M059J (cell line): ENCODE data around the gene ENAH. TPM values are rescaled to one million over a fixed set of nuclear protein-coding genes. Genes with fewer than 3 reads are reported as not detected.
A peak's percentile ranks its signal among the peaks of the same experiment; 100 is the strongest.
"Not testable (repeated sequence)": the region's sequence is repeated elsewhere in the genome, so short reads cannot be mapped to it uniquely, and the experiment has no call there.

Experiments used
- DNase-seq: peaks from one replicate; pipeline ENCODE4 v3.0.0-alpha.2; 2012; ENCODE audit warnings: low read depth
- total RNA-seq: library from RNA; depleted of rRNA; stranded (reverse); fragments of >200 nt; shearing (Covaris generic); gene quantifications from 2 replicates; pipeline ENCODE4 v1.2.3, GENCODE V29; 2014

The ENAH gene
- total RNA-seq, 1 experiment from 2014 or later = 69.5 TPM

DNA sequence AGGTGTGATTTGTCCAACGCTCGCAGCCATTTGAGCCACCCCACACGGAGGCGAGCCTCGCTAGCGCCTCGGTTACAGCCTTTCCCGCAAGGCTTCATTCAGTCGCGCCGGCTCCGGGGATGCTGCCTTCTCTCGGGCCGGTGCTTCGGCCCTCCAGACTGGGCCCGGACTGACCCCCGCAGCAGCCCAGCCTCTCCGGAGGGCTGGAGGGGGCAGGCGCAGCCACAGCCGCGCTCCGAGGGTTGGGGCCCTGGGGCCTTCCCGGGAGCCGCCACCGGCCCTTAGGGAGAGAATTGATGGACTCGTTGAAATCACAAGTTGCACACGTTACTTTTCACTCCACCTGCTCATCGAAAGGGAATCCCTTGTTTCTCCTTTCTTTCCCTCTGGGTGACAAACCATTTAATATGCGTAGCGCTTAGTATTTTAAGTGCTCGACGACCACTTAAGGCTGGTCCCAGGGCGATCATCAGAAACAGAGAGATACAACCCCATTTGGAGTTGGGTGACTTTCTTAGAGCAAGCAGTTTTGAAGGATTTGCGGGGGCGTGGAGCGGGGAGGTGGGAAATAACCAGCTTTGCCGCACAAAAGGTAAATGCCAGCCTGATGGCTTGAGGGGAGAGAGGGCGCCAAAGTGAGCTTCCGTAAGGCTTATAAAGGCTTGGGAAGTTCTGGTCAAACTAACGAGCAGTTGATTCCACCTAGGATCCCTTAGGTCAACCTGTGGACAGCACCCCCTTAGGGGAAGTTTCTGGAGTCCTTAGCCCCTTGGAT is 24.6 kb upstream of the ENAH start:
- DNase-seq = no peak

DNA sequence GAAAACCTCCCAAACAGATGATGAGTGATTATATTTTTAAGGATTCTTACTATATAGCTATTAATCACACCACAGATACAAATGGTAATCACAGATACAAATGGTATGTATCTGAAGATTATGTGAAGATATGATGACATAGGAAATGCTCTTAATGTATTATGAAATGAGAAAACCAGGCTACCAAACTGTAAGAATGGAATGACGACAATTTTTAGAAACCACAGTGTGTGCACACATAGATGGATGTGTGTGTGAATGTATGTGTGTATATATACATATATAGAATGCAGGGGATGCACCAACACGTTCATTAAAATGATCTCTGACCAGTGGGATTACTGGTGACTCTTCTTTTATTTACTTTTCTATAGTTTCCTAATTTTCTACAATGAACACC is 21.5 kb upstream of the ENAH start:
- DNase-seq = no peak

DNA sequence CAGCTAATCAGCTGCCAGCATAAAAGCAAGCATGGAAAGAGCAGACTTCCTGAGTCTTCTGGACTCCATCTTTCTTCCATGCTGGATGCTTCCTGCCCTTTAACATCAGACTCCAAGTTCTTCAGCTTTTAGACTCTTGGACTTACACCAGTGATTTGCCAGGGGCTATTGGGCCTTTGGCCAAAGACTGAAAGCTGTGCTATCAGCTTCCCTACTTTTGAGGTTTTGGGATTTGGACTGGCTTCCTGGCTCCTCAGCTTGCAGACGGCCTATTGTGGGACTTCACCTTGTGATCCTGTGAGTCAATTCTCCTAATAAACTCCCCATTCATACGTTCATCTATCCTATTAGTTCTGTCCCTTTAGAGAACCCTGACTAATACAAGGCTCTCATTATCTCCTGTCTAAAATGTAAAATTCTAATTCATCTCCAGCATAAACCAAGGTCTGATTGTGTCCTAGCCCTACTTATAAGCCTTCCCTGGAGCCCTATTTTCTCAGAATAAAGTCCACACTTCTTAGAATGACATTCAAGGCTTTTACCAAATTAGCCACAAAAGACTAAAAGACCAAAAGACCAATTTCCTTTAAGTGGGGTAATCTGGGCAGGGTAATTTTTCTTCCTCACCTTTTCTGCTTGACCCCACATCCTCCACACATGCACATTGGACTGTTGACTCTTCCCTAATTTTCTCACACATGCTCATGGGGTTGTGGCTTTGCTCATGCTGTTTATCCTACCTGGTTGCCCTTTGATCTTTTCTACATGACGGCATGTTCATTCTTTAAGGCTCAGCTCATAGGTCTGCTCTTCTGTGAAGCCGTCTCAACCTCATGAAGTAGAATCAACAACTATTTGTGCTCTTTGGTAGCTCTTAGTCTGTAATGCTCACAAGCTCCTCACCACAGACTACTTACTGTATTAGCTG is 18.1 kb upstream of the ENAH start:
- DNase-seq = peak; percentile 94

GRCh38 chr1:225670356-225670755 is 17.4 kb upstream of the ENAH start:
- peak; percentile 84 for DNase-seq

DNA sequence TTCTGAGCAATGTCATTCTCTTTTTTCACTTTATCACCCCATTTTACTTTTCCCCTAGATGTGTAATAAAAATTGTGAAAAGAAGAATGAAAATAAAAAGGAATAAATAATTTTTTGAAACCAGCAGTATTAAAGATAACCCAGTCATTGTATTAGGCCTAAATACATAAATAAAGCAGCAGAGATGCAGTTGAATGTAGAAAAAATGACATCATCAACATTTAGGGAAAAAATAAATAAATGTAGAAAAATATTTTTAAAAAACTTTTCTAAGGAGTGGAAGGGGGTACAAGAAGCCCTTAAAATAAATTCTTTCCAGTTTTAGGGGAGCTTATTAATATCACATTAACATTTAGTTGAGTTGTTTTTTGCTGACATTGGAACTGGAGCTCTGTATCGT is 15.3 kb upstream of the ENAH start:
- DNase-seq = no peak

GRCh38 chr1:225667362-225667761 is 14.4 kb upstream of the ENAH start:
- DNase-seq = no peak

DNA sequence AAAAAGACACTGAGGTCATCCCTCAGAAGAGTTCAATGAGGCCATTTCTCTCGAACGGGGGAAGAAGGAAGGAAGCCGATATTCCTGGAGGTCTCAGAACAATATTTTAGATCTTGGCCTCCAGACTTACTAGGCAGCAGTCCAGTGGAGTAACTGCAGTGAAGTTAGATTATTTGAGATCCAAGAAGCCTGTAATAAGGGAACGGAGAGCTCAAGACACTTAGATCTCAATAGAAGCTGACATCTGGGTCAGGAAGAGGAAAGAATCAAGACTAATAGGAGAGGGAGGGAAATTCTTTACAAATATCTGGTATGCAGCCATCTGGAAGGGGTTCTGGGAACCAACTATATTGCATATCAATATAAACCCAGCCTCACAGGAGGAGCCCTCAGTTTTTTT is 13.6 kb upstream of the ENAH start:
- no peak for DNase-seq

- DNase-seq = no peak
Observed at GRCh38 chr1:225664762-225665161, 11.8 kb upstream of the ENAH start.

- no peak for DNase-seq
Observed at GRCh38 chr1:225662155-225662554, 9.2 kb upstream of the ENAH start.

DNA sequence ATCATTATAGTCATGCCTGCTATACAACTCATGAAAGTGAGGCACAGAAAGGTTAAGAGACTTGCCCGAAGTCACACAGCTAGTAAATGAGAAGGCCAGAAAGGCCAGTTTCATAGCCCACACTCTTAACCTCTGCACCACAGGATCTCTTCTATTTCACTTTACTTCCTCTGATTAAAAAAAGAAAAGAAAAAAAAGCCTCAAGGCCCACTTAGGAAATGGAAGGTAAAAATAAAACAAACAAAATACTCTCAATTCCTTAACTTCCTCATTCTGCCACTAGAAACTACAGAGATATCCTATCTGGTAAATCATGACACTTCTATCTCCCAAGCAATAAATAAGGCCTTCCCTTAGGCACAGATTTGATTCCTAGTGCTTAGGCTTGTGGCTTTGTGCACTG is 7.6 kb upstream of the ENAH start:
- peak; percentile 5 for DNase-seq

- peak; percentile 29 for DNase-seq
Observed at GRCh38 chr1:225658041-225658440, 5.1 kb upstream of the ENAH start.

GRCh38 chr1:225657462-225657989 is 4.6 kb upstream of the ENAH start:
- peak; percentile 84 for DNase-seq

DNA sequence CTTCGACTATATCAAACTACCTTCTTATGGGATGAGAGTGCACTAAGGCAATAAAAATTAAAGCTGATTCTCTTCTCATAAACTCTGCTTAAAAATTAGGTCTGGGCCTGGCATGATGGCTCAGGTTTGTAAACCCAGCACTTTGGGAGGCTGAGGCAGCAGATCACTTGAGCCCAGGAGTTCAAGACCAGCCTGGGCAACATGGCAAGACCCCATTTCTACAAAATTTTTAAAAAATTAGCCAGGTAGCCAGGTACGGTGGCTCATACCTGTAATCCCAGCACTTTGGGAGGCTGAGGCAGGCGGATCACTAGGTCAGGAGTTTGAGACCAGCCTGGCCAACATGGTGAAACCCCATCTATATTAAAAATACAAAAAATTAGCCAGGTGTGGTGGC is 3.3 kb upstream of the ENAH start:
- DNase-seq = not testable (repeated sequence)

- DNase-seq = peak; percentile 97
Observed at GRCh38 chr1:225655509-225656258, 2.8 kb upstream of the ENAH start.

DNA sequence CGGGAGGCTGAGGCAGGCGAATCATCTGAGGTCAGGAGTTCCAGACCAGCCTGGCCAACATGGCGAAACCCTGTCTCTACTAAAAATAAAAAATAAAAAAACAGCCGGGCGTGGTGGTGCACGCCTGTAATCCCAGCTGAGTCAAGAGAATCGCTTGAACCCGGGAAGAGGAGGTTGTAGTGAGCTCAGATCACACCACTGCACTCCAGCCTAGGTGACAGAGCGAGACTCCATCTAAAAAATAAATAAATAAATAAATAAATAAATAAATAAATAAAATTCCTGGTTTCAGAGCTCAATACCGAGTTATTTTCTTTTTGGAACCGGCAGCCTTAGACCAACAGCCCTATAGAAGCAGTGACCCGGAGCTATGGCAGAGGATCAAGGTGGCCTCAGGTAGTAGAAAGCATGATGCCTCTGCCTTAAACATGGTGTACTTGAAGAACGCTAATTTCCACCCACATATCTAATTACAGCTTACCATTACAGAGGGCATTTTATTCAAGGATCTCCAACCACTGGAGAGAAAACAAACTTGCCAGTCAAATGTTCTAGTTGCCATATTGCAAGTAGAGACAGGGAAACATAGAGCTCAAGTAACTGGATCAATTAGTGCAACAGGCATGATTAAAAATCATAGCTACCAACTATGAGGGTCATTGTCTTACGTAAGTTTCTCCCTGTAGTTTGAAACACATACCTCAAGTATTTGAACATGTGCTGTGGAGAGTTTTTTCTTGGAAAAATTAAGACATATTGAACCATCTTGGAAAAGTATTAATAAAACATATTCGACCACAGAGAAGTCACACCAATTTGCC is 2.0 kb upstream of the ENAH start:
- DNase-seq = no peak

- DNase-seq = no peak
Observed at GRCh38 chr1:225654277-225654597, 1.3 kb upstream of the ENAH start.

DNA sequence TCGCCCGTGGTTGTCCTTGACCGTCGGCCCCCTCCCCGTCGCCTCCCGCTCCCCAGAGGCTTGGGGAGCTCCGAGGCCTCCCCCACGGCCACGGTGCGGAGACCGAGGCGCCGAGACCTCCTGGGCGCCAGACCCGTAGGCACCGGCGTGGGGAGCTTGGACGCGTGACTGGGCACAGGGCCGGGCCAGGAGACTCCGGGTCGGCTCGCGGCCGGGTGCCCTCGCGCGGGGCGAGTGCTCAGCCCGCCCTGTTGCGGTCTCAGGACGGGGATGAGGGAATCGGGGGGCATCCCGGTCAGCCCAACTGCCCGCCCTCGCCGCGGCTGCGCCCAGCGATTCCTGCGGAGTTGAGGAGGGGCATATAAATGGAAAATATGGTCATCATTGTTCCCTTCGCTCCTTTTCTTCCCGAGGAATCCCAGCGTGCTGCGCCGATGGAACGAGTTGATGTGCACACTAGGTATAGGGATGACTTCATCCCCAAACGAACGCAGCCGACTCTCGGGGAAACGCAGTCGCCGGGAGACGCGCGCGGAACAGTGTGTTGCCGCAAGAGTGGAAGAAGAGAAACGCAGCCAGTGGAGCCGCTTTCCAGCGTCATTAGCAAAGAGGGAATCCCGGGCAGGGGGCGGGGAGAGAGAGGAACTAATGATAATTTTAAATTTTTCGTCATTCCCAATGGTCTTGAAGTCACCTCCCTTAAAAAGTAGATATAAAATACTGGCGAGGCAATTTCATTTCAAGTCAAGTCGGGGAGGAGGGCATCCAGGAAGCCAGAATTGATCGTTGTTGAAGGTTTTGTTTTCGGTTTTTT is 747 bp upstream of the ENAH start:
- DNase-seq = peak; percentile 76

DNA sequence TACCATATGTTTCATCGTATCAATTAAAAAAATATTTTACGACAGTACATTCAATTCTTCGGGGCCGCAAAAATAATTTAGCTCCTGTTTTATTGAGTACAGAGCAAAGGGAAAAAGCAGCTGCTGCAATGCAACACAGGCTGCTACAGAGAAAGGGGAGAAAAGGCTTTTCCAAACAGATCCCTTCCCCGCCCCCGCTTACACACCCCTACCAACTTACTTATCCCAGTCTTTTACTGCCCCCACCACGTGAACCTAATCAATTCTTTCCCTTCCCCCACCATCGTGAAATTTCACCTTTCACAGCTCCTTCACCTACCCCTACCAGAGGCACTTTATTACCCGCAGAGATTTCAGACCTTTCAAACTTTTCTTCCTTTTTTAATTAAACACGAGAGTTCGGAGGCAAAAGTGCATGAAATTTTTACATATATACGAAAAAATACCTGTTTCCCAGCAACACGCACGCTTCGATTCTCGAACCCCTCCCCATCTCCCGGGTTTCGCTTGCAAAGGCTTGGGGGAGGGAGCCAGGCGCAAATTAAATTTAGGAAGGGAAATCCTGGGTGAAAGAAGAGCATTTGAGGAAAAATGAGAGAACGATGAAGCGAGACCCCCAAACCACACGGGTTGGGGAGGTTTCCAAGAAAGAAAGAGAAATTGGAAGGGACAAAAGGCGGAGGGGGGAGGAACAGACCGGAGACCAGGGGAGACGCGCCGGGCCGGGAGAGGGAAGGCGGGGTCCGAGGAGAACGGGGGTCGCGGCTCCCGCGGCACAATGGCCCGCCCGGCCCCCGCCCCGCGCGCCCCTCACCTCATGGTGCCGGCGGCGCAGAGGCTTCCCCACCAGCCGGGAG is 823 bp downstream of the ENAH start:
- DNase-seq = peak; percentile 47

- DNase-seq = peak; percentile 56
Observed at GRCh38 chr1:225651376-225651871, 1.5 kb downstream of the ENAH start.
